H1 (cell line): ENCODE measurements around the gene TMEM163. TPM values are rescaled to one million over a fixed set of nuclear protein-coding genes. Genes with fewer than 3 reads are reported as not detected.

ENCODE experiments used
- BCL11A ChIP-seq, 2 experiments: IDR thresholded peaks; one replicate each; pipeline ENCODE4 v1.6.1; 2011; ENCODE audit warnings: low read depth in 2 of 2, low read length in 2 of 2, mild to moderate bottlenecking in 2 of 2
- BRCA1 ChIP-seq: IDR thresholded peaks from 2 replicates; pipeline ENCODE4 v1.6.1; 2012; ENCODE audit warnings: low read depth, low read length, improper control_type of control experiment
- JUN ChIP-seq: IDR thresholded peaks from 2 replicates; pipeline ENCODE4 v1.6.1; 2011; ENCODE audit warnings: low read depth, mild to moderate bottlenecking, improper control_type of control experiment, low read length
- POLR2AphosphoS5 ChIP-seq: IDR thresholded peaks from 2 replicates; pipeline ENCODE4 v1.6.1; 2011; ENCODE audit warnings: low read depth, low read length
- SAP30 ChIP-seq: fragments of 300-600 bp; sonication (generic); IDR thresholded peaks from 2 replicates; pipeline ENCODE4 v1.7.1; 2012; ENCODE audit warnings: low read length, moderate library complexity, mild to moderate bottlenecking, inconsistent platforms; ENCODE audit not compliant: insufficient read depth, insufficient replicate concordance
- polyA plus RNA-seq, 7 experiments: library from polyadenylated mRNA; depleted of rRNA in 3 of 7; stranded (reverse) in 5 of 7; unstranded in 2 of 7; fragments of >200 nt in 5 of 7; fragments of 200-250 nt in 2 of 7; gene quantifications; 1 replicate in 5 of 7; 2 replicates in 1 of 7; 4 replicates in 1 of 7; pipeline versions ENCODE4 v1.2.1 to v1.2.3, GENCODE V29; 2011 to 2013; ENCODE audit warnings: missing spikeins in 2 of 7, mixed read lengths in 2 of 7
- total RNA-seq: library from RNA; stranded (reverse); fragmentation: NEBNext Ultra II Directional; extraction: Animal tissue kit (Norgen Biotek cat#: 25700); gene quantifications from 2 replicates; pipeline ENCODE4 v1.2.1, GENCODE V29; 2021
- TF ChIP-seq, protein P1 (sequence below): IDR thresholded peaks from 2 replicates; pipeline ENCODE4 v1.6.1; 2012; ENCODE audit warnings: low read length, inconsistent platforms

Gene TMEM163
- total and polyA plus RNA-seq, 2 of the 8 experiments (the other 6 are each of a cell fraction or from before 2014, with no cell fraction given): 2.8 to 3.2 TPM

DNA sequence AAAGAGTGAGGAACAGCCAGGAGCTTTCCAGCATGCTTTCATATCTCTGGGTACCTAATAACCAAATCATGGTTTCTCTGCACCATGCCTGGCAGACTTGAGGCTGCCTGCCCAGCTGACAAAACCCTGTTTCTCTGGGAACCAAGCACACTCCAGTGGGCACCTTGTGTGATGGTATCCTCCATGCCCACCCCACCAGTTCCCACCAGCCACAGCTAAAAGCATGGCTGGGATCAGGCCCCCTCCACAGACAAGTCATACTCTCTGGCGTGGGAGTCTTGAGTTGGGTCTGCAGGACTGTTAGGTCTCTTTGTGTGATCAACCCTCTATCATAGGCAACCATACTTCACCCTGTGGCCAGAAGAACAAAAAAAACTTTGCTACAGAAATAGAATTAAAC, 56.0 kb downstream of the TMEM163 start (continued):
- TF ChIP-seq BCL11A (IDR thresholded peaks at IDR 0.05; ENCODE audit: low read depth in 2 of 2, low read length in 2 of 2) (no peak), SAP30 (no peak), JUN (no peak), POLR2AphosphoS5 (no peak), BRCA1 (no peak)
- TF ChIP-seq, protein P1, sequence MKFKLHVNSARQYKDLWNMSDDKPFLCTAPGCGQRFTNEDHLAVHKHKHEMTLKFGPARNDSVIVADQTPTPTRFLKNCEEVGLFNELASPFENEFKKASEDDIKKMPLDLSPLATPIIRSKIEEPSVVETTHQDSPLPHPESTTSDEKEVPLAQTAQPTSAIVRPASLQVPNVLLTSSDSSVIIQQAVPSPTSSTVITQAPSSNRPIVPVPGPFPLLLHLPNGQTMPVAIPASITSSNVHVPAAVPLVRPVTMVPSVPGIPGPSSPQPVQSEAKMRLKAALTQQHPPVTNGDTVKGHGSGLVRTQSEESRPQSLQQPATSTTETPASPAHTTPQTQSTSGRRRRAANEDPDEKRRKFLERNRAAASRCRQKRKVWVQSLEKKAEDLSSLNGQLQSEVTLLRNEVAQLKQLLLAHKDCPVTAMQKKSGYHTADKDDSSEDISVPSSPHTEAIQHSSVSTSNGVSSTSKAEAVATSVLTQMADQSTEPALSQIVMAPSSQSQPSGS: no peak
